ENCODE data around the gene ASIP. TPM values are rescaled to one million over a fixed set of nuclear protein-coding genes. Genes with fewer than 3 reads are reported as not detected.
A peak's percentile ranks its signal among the peaks of the same experiment; 100 is the strongest.

Gene ASIP
- not detected in 2 replicates for total RNA-seq (2022)
- percentile 5 among the genes with signal in this experiment for Bru-seq, nascent RNA
- BruChase-seq, experiment 1, labeled RNA remaining after a 6-hour chase = percentile 4 among the genes with signal in this experiment
- percentile 7 among the genes with signal in this experiment for BruChase-seq, experiment 2, labeled RNA remaining after a 2-hour chase
- long read RNA-seq, partial matches to known transcripts = 0 of 11 reads
- long read RNA-seq, other reads (novel, unspliced or antisense) = 11 of 11 reads

GRCh38 chr20:34240693-34241615, at the start of gene ASIP:
Gene ASIP, plus strand, starts transcription at chr20:34241423. Its CDS starts 18,952 bp downstream, at chr20:34260375.
- BruUV-seq (replicated peaks) = no TSS peak
- Mint-ChIP-seq H3K9me3 (ENCODE audit: unreplicated experiment) (peaks cover 34% of the 10 kb centered on the region), H3K4me3 (ENCODE audit: unreplicated experiment) (no peak within 1 kb of the TSS), H3K27me3 (ENCODE audit: insufficient read depth, unreplicated experiment) (peaks cover 62% of the 10 kb centered on the region), H3K36me3 (ENCODE audit: insufficient read depth, unreplicated experiment) (no peaks in the 10 kb centered on the region), H3K27ac (ENCODE audit: low read depth, unreplicated experiment) (no peak within 1 kb of the TSS), H3K4me1 (ENCODE audit: insufficient read depth, unreplicated experiment) (no peaks in the 10 kb centered on the region)
- ChIA-PET POLR2A (no interaction called here), CTCF (interaction anchor here (1.0 to 1.2 kb wide), 2 partner anchors 14 to 40 kb away, joined by 3 read pairs; no protein-coding TSS in a partner anchor)
- DNase-seq (ENCODE audit: unreplicated experiment) = no peak
- no peak for TF ChIP-seq CTCF (IDR thresholded peaks at IDR 0.05; ENCODE audit: unreplicated experiment)
- intact Hi-C loops (cut with micrococcal nuclease) = no loop called here

- Mint-ChIP-seq H3K9me3 (ENCODE audit: unreplicated experiment) (no peaks in the 10 kb centered on the region), H3K4me1 (ENCODE audit: insufficient read depth, unreplicated experiment) (no peaks in the 10 kb centered on the region), H3K36me3 (ENCODE audit: insufficient read depth, unreplicated experiment) (no peaks in the 10 kb centered on the region), H3K4me3 (ENCODE audit: unreplicated experiment) (no peak overlapping the region), H3K27me3 (ENCODE audit: insufficient read depth, unreplicated experiment) (peaks cover 36% of the 10 kb centered on the region), H3K27ac (ENCODE audit: low read depth, unreplicated experiment) (no peak overlapping the region)
- intact Hi-C loops (cut with micrococcal nuclease) = loop anchor here (10.0 kb wide), 1 partner anchor 332 kb away; no protein-coding TSS in a partner anchor
- ChIA-PET CTCF (interaction anchor here (0.6 to 1.1 kb wide), 4 partner anchors 56 to 265 kb away, joined by 3 to 5 read pairs (median 4); no protein-coding TSS in a partner anchor), POLR2A (interaction anchor here (0.6 to 1.0 kb wide), 2 partner anchors 25 to 110 kb away, joined by 3 read pairs; partner anchors contain the start of gene AHCY)
- DNase-seq (ENCODE audit: unreplicated experiment) = no peak
- BruUV-seq (replicated peaks) = no TSS peak
- no peak for TF ChIP-seq CTCF (IDR thresholded peaks at IDR 0.05; ENCODE audit: unreplicated experiment)
Observed at GRCh38 chr20:34193051-34193450, 48.2 kb upstream of the ASIP start.

- no peak overlapping the region for H3K4me3 Mint-ChIP-seq (ENCODE audit: unreplicated experiment)
- DNase-seq (ENCODE audit: unreplicated experiment) = no peak
- H3K27me3 Mint-ChIP-seq (ENCODE audit: insufficient read depth, unreplicated experiment) = peaks cover 81% of the 10 kb centered on the region
- BruUV-seq (replicated peaks) = no TSS peak
- intact Hi-C loops (cut with micrococcal nuclease) = loop anchor here (10.0 kb wide), 1 partner anchor 326 kb away; no protein-coding TSS in a partner anchor
- H3K9me3 Mint-ChIP-seq (ENCODE audit: unreplicated experiment) = no peaks in the 10 kb centered on the region
- POLR2A ChIA-PET = no interaction called here
- H3K27ac Mint-ChIP-seq (ENCODE audit: low read depth, unreplicated experiment) = no peak overlapping the region
- CTCF ChIA-PET = interaction anchor here (1.8 kb wide), 1 partner anchor 9 kb away, joined by 12 read pairs; no protein-coding TSS in a partner anchor
- TF ChIP-seq CTCF (IDR thresholded peaks at IDR 0.05; ENCODE audit: unreplicated experiment) = no peak
- H3K4me1 Mint-ChIP-seq (ENCODE audit: insufficient read depth, unreplicated experiment) = no peaks in the 10 kb centered on the region
- H3K36me3 Mint-ChIP-seq (ENCODE audit: insufficient read depth, unreplicated experiment) = no peaks in the 10 kb centered on the region
Observed at GRCh38 chr20:34199183-34199582, 42.0 kb upstream of the ASIP start.

GRCh38 chr20:34200023-34200422, 41.2 kb upstream of the ASIP start:
- ChIA-PET POLR2A (no interaction called here), CTCF (interaction anchor here (0.7 to 1.8 kb wide), 2 partner anchors 9 to 24 kb away, joined by 3 to 12 read pairs; no protein-coding TSS in a partner anchor)
- Mint-ChIP-seq H3K4me3 (ENCODE audit: unreplicated experiment) (no peak overlapping the region), H3K9me3 (ENCODE audit: unreplicated experiment) (no peaks in the 10 kb centered on the region), H3K27ac (ENCODE audit: low read depth, unreplicated experiment) (no peak overlapping the region), H3K4me1 (ENCODE audit: insufficient read depth, unreplicated experiment) (no peaks in the 10 kb centered on the region), H3K36me3 (ENCODE audit: insufficient read depth, unreplicated experiment) (no peaks in the 10 kb centered on the region), H3K27me3 (ENCODE audit: insufficient read depth, unreplicated experiment) (peaks cover 77% of the 10 kb centered on the region)
- intact Hi-C loops (cut with micrococcal nuclease) = no loop called here
- DNase-seq (ENCODE audit: unreplicated experiment) = no peak
- no TSS peak for BruUV-seq (replicated peaks)
- no peak for TF ChIP-seq CTCF (IDR thresholded peaks at IDR 0.05; ENCODE audit: unreplicated experiment)
